HG03457 (cell line): ENCODE measurements around the gene ARHGAP21.

ENCODE experiments used
- ATAC-seq: cut with Tn5 transposase; IDR thresholded peaks from one replicate; pipeline ENCODE4 v1.9.1; 2021; ENCODE audit warnings: moderate number of reproducible peaks; ENCODE audit not compliant: unreplicated experiment

The ARHGAP21 gene

GRCh38 chr10:24723386-24723787 is 300 bp downstream of the ARHGAP21 start:
- ATAC-seq: peak; percentile 9

DNA sequence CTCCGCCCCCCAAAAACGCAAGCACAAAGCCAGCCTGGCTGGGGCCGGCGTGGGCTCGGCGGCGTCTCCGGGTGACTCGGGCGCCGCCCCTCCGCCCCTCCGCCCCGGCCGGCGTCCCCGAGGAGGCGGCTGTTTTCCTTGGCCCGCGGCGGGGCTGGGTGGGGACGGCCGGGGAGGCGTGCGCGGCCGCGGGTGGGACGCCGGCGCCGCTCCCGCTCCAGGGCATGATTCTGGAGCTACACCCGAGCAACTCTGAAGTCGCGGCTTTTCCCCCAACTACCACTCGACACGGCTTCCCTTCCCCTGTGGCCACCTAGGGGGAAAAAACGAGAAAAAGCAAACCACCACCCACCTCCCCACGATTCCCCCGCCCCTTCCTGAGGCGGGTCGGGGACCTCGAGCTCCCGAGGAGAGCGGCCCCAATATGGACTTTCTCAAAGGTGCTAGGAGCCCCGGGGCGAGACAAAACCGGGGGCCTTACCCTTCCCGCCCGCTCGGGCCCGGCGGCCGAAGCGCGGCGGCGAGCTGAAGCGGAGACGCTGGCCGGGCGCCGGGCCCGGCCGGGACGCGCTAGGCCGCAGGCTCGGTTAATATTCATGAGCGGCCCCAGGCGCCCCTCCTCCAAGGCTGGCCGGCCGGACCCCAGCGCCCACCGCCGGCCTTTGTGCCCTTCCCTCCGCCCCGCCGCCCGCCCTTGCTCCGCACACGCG is 856 bp downstream of the ARHGAP21 start:
- peak; percentile 19 for ATAC-seq

DNA sequence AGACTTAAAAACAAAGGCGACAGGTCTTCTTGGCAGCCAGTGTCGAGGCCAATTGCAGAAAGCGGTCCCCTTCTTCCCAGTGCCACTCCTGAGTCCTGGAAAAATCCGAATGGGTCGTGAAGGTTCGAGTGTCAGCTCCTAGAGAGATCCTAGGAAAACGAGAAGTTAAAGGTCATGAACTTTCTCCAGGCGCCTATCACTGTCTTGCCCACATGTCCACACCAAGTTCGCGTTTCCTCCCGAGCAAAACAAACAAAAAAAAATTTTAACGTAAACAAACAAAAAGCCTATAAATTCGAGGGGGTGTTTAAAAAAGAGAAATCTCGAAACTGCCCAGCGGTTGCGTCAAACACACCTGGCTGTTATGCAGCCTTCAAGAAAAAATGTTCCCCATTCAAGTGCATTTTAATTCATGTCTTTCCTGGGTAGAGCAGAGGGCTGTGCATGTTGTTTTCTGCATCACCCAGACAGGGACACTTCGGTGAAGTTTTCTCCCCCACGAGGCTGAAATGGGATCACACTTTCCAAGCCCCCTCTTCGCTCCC is 1.5 kb downstream of the ARHGAP21 start:
- no peak for ATAC-seq

DNA sequence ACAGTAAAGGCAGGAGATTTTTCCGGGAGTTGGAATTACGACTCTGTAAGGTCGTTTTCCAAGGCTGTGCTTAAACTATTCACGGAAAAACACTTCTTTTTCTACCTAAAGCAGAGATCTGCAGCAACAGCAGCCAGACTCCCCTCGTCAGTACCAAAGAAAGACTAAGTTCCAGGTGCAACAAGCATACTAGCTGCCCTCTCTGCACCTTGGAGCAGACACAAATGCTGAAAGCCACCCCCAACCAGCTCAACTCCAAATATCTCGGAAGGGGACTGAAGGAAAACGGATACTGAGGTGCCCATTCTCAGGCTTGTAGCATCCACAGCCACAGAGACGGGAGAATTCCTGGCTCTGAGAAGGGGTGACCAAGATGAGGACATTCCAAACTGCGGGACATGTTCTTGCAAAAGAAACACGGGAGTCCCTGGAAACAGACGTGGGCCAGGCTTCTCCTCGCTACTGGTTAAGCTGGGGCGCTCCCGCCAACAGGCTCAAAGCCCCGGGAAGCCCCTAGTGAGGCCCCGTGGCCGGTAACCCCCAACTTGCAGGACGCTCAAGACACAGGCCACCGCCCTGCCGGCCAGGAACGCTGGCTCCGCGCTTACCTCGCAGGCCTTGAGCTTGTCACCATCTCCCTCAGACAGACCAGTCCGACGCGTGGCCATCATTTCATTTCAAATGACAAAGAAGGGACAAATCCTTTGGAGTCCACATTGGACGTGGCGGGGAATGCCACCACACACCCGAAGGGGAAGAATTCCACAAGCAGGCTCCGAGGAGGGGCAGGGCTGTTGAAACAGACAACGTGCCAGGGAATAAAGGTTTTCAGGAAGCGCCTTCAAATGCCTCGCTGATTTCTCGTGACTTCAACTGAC is 2.2 kb downstream of the ARHGAP21 start:
- ATAC-seq: no peak

- no peak for ATAC-seq
Observed at GRCh38 chr10:24720096-24720495, 3.6 kb downstream of the ARHGAP21 start.

- ATAC-seq: no peak
Observed at GRCh38 chr10:24718031-24718855, 5.4 kb downstream of the ARHGAP21 start.

DNA sequence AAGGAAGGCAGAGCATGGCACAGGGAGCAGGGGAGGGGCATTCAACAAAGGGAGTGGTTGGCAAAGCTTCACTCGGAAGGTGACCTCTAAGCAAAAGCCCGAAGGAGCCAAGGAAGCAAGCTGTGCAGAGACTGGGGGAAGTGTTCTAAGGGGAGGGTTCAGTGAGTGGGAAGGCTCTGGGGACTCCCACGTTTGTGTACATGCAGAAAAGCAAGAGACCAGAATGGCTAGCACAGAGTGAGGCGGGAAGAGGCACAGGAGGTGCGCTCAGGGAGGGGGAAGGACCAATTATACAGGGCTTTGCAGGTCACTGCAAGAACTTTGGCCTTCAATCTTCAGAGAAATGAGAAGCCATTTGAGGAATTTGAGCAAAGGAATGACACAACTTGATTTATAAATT is 7.4 kb downstream of the ARHGAP21 start:
- ATAC-seq: no peak

DNA sequence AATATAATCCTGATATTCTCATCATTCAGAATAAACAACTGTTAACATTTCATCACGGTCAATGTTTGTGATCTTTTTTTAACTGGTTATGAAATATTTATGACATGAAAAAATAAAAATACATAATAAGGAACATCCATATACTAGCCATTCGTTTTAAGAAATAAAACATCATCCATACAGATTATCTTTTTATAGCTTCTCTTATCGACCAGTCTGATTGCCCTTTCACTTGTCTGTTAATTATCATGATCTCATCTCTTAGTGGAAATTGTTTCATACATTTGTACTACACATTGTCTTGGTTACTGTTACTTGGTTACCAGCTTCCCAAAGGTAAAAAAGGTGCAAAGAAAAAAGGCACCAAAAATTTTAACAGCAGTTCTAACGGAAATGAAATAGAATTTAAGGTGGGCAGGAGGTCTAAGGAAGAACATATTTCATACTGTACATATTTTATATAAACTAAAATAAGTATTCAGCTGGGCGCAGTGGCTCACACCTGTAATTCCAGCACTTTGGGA is 8.4 kb downstream of the ARHGAP21 start:
- no peak for ATAC-seq

- no peak for ATAC-seq
Observed at GRCh38 chr10:24713086-24713485, 10.6 kb downstream of the ARHGAP21 start.

DNA sequence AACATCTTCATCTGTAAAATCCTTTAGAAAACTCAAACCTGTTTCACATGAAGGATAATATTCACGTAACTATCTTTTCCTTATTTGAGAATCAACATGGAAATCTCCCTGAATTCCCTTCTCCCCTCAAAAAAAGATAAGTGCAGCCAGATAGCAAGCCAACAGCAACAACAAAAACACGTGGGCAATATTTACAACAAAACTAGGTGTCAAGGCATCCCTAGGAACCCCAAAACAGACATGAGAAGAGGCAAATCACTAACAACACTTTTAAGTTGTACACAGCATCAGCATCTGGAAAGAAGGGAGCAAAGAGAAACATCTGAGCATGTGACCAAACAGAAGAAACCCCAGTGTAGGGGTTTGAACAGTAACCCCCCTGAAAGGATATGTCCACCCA is 12.2 kb downstream of the ARHGAP21 start:
- no peak for ATAC-seq

GRCh38 chr10:24708081-24708480 is 15.6 kb downstream of the ARHGAP21 start:
- no peak for ATAC-seq

DNA sequence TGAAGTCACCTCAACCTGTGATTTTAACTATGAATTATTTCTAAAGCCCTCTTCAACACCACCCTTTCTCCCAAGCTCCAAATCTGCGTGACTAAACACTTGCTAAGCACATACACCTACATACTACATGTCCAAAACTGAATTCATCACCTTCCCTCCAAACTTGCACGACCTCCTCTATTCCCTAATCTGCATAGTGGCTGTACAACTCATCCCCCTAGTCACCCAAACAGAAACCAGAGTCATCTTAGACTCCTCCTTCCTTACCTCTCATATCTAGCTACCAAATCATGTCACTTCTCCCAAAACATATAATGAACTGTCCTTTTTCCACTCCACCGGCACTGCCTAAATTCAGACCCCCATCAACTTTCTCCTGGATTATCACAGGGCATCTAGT is 16.2 kb downstream of the ARHGAP21 start:
- ATAC-seq: no peak

DNA sequence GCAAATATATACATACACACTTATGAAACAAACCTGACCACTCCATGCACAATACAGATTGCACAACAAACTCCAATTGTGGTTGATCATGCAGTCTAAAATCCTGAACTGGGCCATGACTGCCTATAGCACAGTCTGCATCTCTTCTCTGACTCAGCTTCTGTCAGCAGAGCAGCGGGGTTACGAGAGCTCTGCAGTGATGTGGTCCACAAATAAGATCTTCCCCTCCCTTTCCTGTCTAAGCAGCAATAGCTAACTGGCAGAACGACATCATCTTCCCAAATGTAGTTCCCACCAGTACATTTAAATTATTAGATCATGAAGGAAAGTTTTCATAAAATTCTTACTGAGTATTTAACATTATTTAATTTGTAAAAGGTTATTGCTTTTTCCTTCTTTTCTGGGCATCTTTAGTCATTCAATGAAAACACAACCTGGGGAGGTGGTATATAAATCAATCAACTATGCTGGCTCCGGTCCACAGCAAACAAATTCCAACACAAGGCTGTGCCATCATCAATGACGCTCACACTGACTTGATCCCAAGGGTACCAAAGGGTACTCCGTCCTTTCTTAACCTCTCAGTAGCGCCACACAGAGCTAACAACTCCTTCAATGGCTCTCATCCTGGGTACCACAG is 17.1 kb downstream of the ARHGAP21 start:
- no peak for ATAC-seq

DNA sequence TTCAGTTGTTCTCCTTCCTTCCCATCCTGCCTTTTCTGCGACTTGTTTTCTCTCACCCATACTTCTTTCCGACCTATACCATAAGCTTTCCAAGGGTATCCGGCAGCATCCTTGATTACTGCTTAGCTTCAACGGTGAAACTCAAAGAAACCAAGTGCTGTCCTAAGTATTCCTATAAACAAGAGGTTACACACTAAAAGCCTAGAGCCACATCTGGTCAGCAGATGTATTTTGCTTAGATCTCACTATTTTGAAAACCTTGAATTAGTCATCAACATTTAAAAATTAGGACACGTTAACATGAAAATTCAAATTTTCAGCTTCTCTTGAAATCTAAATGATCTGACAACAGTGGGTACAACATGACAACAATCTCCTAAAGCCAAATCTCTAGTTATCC is 20.0 kb downstream of the ARHGAP21 start:
- no peak for ATAC-seq

DNA sequence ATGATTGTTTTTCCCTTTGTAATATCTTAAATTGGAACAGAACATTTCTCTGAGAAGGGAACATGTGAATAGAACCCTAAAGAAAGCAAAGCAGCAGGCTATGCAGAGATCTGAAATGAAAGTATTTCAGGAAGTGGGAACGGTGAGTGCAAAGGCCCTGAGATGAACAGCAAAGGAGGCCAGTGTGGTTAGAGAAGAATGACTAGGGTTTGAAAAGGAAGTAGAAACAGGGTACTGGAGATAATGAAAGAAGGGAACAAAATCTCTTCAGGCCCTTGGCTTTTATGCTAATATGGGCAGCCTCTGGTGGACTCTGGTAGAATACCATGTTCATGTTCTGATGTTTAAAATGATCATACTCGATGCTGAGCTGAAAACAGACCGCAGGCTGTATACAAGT is 22.2 kb downstream of the ARHGAP21 start:
- peak; percentile 94 for ATAC-seq

DNA sequence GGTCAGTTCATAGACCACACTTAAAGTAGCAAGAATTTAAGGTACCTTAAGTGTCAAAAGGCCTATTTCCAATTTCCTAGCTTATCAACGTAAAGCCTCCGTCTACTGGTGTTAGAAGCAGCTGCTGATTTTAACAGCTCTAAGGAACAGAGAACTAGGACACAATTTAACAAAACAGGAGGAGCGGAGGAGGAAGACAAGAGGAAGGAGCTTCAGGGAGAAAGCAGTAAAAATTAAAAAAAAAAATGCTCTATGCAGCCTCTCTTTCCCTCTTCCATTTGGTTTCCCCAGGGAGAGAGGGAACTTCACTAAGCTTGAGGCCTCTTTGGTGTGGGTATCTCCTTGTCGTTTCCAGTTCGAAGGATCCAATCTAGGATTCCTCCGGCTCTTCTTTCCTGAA is 22.7 kb downstream of the ARHGAP21 start:
- no peak for ATAC-seq

GRCh38 chr10:24698270-24698669 is 25.4 kb downstream of the ARHGAP21 start:
- ATAC-seq: no peak

DNA sequence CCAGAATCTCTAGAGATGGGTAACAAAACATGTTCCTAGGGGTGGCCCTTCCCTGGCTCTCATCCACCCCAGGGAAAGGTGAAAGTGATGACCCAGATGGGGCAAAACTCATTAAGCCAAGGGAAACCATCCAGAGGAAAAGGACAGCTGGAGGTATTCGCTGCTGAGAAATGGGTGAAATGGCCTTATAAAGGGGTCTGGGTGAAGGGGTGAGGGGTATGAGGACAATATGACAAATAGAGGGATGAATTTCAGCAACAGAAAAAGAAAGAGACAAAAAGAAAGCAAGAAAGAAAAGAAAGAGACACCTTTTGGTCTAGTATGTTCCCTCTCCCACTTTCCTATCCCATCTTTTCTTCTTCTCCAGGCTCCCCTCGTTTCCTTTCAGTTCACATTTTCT is 26.6 kb downstream of the ARHGAP21 start:
- ATAC-seq: no peak

DNA sequence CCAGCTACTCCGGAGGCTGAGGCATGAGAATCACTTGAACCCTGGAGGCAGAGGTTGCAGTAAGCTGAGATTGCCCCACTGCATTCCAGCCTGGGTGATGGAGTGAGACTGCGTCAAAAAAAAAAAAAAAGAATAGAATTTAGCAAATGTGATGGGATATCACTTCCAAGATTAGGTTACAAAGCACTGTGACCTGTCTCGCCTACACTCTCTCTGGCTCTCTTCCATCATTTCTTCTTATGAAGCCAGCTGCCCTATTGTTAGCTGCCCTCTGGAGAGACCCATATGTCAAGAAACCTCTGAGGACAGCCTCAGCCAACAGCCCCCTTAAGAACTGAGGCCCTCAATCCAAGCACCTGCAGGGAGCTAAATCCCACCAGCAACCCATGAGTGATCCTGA is 28.2 kb downstream of the ARHGAP21 start:
- no peak for ATAC-seq

- ATAC-seq: no peak
Observed at GRCh38 chr10:24694086-24694485, 29.6 kb downstream of the ARHGAP21 start.
